ENCODE measurements around the gene ADGRL1. TPM values are rescaled to one million over a fixed set of nuclear protein-coding genes. Genes with fewer than 3 reads are reported as not detected.

Gene ADGRL1
- total and polyA plus RNA-seq, 2 of the 8 experiments (the other 6 are each of a cell fraction or from before 2014, with no cell fraction given), result 95.6 to 112 TPM

GRCh38 chr19:14155371-14155770 lies 50.6 kb downstream of the ADGRL1 start (continued):
- TF ChIP-seq CHD1 (IDR thresholded peaks at IDR 0.05; ENCODE audit: low read depth, low read length), result no peak
- TF ChIP-seq CEBPB (IDR thresholded peaks at IDR 0.05; ENCODE audit: low read depth, low read length), result no peak
- TF ChIP-seq EGR1 (IDR thresholded peaks at IDR 0.05; ENCODE audit: borderline replicate concordance, low read depth, low read length), result no peak
- TF ChIP-seq ASH2L (IDR thresholded peaks at IDR 0.05; ENCODE audit: low read length), result no peak
